Activated naive CD4-positive, alpha-beta T cell treated with anti-CD3 and anti-CD28 coated beads, Interleukin-2, amount 50 U/mL, for 24 hours (primary cell): ENCODE measurements around the gene HS2ST1.

Experiments
- H3K27ac Mint-ChIP-seq: one replicate; pipeline ENCODE4 v1.8.0; 2021; ENCODE audit warnings: mild to moderate bottlenecking, mixed read lengths
- H3K27me3 Mint-ChIP-seq: one replicate; pipeline ENCODE4 v1.8.0; 2021; ENCODE audit warnings: mixed read lengths
- H3K36me3 Mint-ChIP-seq: one replicate; pipeline ENCODE4 v1.8.0; 2021; ENCODE audit warnings: mixed read lengths
- H3K4me1 Mint-ChIP-seq: one replicate; pipeline ENCODE4 v1.8.0; 2021; ENCODE audit warnings: mixed read lengths
- H3K4me3 Mint-ChIP-seq: one replicate; pipeline ENCODE4 v1.8.0; 2021; ENCODE audit warnings: mild to moderate bottlenecking, mixed read lengths
- H3K9me3 Mint-ChIP-seq: one replicate; pipeline ENCODE4 v1.8.0; 2021; ENCODE audit warnings: mixed read lengths

Gene HS2ST1

DNA sequence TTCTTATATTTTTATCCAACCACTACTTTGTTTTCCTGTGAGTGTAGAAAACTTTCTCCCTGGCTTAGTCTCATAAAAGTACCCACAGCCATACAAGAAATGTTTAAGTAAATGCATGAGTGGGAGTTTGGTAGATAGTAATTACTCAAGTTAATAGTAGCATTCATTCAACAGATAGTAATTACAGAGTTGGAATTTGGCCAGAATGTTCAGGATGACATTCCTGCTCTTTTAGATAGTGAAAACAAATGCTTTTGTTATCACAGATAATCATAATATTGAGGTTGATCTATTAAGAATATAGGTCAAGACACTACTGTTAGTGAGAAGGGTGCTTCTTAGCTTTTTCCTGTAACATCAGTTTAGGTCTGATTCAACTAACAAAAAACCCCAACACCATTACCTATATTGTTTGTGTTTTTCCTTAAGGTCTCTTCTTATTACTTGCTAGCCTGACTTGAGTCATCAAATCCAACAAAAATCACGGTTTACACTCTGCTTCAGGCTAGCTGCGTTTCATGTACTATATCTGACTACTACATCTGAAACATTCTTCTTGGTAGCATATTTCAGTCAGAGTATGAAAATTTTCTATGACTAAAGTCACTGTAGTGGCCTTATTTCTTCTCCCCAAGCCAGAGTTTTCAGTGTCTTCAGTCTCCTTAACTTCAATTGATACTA, 163.7 kb downstream of the HS2ST1 start:
- H3K4me3 Mint-ChIP-seq = no peak overlapping the region

DNA sequence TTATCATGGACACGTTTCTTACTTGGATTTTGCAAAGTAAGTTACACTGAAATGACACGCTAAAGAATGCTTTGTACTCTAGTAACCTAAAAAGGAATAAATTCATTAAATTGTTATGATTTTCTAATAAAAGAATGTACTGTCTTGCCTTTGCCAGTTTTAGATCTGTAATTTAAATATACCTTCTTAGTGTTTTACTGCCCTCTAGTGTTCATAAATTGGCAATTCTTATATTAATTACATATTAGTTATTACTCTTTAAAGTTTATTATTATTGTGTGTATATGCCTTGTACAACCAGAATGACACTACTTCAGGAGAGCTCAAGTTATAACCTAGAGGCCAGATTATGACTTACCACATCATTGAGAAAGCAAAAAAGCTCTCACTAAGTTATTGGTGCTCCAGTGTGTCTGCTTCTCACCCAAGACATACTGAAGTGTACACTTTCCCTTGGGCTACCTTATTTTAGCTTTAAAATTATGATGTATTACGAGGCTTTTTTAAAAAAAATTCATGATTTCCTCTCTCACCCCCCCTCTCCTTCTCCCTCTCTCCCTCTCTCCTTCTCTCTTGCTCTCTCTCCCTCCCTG, 169.9 kb downstream of the HS2ST1 start:
- no peaks in the 10 kb centered on the region for H3K27me3 Mint-ChIP-seq
- no peak overlapping the region for H3K4me3 Mint-ChIP-seq
- peaks cover 4% of the 10 kb centered on the region for H3K36me3 Mint-ChIP-seq
- H3K4me1 Mint-ChIP-seq = peaks cover 9% of the 10 kb centered on the region
- H3K27ac Mint-ChIP-seq = no peak overlapping the region
- H3K9me3 Mint-ChIP-seq = no peaks in the 10 kb centered on the region

More for the DNA sequence above, 163.7 kb downstream of the HS2ST1 start:
- no peaks in the 10 kb centered on the region for H3K27me3 Mint-ChIP-seq
- H3K27ac Mint-ChIP-seq = no peak overlapping the region
- H3K9me3 Mint-ChIP-seq = no peaks in the 10 kb centered on the region
- H3K36me3 Mint-ChIP-seq = peaks cover 6% of the 10 kb centered on the region
- H3K4me1 Mint-ChIP-seq = peaks cover 5% of the 10 kb centered on the region

DNA sequence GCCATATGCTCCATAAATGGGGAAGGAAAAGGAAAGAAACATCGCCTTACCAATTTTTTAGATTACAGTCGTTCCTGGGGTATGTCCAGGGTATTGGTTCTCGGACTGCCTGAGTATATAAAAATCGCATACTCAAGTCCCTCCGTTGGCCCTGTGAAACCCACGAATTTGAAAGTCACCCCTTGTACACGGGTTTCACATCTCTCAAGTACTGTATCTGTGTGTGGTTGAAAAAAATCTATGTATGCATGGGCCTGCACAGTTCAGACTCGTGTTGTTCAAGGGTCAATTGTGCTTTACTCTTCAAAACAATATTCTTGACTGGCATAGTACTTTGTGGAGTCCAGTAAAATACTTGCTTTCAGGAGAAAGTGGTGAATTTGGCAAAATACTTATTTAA, 171.7 kb downstream of the HS2ST1 start:
- Mint-ChIP-seq H3K4me3 (no peak overlapping the region), H3K27ac (no peak overlapping the region), H3K9me3 (no peaks in the 10 kb centered on the region), H3K27me3 (no peaks in the 10 kb centered on the region), H3K4me1 (peaks cover 9% of the 10 kb centered on the region), H3K36me3 (peaks cover 4% of the 10 kb centered on the region)

DNA sequence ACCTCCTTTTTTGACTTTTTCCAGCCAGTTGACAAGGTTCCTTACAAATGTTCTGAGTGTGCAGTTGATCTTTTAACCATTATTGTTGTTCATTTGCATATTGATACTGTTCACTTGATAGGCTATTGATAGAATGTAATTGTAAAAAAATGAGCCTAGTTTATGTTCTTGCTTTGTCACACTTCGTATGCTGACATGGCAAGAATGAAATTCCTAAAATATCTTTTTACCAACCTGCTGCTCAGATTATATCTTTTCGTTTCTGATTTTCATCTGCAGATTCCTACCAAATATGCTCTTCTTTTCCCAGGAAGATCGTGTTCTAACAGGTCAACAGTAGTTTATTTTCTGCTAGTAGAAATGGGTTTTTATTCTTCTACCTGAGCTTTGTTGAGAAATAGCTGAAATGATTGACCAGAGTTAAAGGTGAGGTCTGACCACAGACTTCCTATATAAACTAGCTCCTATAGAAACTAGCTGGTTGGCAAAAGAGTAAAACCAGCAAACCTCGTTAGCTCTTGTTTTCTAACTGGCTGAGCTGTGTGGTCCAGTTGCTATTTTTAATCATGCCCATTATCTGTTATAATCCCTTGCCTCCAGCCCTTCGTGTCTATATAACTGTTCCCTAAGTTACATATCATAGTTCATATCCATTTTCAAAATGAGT, 174.8 kb downstream of the HS2ST1 start:
- Mint-ChIP-seq H3K36me3 (peaks cover 8% of the 10 kb centered on the region), H3K4me3 (no peak overlapping the region), H3K9me3 (no peaks in the 10 kb centered on the region), H3K4me1 (peaks cover 4% of the 10 kb centered on the region), H3K27me3 (no peaks in the 10 kb centered on the region), H3K27ac (no peak overlapping the region)

DNA sequence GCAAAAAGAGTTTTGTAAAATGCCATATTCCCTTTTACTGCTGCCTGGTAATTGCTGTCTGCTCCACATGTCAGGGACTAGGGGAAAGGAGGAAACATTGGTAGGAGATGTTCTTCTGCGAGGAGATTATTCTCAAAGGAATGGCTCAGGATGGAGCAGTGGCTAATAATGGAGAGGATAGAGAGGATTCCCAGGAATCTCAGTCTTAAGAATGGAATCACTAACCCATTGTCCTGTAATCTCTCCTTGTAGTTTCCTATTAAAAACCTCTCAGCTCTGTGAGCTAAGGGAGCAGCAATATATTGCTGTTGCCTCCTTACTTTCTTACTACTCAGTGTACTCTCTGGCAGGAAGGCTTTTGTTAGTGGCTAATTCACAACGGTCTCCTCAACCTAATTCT, 175.4 kb downstream of the HS2ST1 start:
- Mint-ChIP-seq H3K27me3 (no peaks in the 10 kb centered on the region), H3K27ac (no peak overlapping the region)

DNA sequence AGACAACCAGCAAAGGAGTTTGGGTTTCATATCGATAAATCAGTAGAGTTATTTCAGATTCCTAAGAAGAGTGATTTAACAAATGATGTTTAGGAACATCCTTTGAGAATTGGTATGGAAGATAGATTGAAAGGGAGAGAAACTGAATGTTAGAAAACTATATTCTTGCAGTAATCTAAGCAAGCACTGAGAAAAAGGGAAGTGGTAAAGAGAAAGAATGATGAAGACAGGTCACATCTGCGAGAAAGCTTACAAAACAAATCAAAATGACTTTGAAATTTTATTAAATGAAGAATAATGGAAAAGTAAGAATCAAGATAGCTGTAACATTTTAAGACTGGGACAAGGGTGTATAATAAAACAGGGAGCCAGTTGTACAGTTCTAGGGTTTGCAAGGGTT, 177.0 kb downstream of the HS2ST1 start:
- H3K27me3 Mint-ChIP-seq = no peaks in the 10 kb centered on the region
- no peaks in the 10 kb centered on the region for H3K9me3 Mint-ChIP-seq

More for the DNA sequence above, 175.4 kb downstream of the HS2ST1 start:
- H3K9me3 Mint-ChIP-seq = no peaks in the 10 kb centered on the region
- no peak overlapping the region for H3K4me3 Mint-ChIP-seq
- peaks cover 4% of the 10 kb centered on the region for H3K4me1 Mint-ChIP-seq
- peaks cover 8% of the 10 kb centered on the region for H3K36me3 Mint-ChIP-seq

DNA sequence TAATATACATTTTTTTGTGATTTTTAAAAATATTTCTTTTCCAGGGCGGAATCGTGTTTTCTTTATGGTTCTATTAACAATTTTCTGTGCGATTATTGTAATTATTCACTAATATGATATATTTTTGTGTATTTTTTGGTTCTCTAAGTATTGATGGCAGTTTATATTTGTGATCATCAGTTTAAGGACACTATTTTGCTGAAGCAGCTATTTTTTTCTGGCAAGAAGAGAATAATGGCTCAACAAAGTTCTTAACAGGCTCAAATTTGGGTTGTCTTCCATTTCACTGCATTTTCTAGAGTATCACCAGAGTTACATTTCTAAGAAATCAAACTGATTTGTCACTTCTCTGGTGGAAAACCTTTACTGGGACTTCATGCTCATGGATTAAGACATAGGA, 178.4 kb downstream of the HS2ST1 start:
- no peak overlapping the region for H3K27ac Mint-ChIP-seq
- H3K27me3 Mint-ChIP-seq = no peaks in the 10 kb centered on the region
- no peak overlapping the region for H3K4me3 Mint-ChIP-seq
- peaks cover 4% of the 10 kb centered on the region for H3K4me1 Mint-ChIP-seq
- no peaks in the 10 kb centered on the region for H3K9me3 Mint-ChIP-seq
- peaks cover 13% of the 10 kb centered on the region for H3K36me3 Mint-ChIP-seq

More for the DNA sequence above, 177.0 kb downstream of the HS2ST1 start:
- peaks cover 4% of the 10 kb centered on the region for H3K4me1 Mint-ChIP-seq
- H3K4me3 Mint-ChIP-seq = no peak overlapping the region
- peaks cover 8% of the 10 kb centered on the region for H3K36me3 Mint-ChIP-seq
- H3K27ac Mint-ChIP-seq = no peak overlapping the region

DNA sequence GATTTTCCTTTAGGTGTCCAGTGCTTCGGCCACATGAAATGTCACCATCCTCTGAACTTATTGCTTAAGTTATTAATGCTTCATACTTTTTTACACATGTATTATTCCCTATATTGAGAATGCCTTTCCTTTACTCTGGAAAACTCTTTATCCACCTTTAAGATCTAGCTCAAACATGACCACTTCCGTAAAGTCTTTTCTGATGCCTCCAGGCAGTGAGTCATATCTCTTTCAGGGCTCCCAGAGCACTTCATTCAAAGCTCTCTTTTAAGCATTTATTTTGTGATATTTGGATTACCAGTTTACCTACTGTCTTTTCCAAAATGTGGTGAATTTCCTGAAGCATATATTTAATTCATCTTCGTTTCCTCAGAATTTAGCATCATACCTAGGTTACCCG, 178.9 kb downstream of the HS2ST1 start:
- Mint-ChIP-seq H3K27ac (no peak overlapping the region), H3K27me3 (no peaks in the 10 kb centered on the region), H3K9me3 (no peaks in the 10 kb centered on the region), H3K4me3 (no peak overlapping the region), H3K4me1 (peaks cover 4% of the 10 kb centered on the region), H3K36me3 (peaks cover 11% of the 10 kb centered on the region)

DNA sequence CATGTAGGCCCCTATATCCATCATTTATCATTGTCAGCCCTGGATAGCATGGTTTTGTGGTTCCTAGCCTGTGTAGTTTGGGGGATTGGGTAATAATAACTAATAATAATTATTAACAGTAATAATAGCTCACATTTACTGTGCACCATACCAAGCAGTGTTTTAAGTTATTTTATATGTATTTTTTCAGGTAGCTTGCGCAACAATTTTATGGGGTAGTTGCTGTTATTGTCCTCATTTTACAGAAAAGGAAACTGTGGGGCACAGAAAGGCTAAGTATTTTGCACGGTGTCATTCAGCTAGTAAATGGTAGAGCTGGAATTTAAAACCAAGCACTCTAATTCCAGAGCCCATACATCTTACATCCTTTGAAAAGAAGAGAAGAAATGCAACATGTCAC, 179.8 kb downstream of the HS2ST1 start:
- Mint-ChIP-seq H3K27ac (no peak overlapping the region), H3K4me3 (no peak overlapping the region), H3K27me3 (no peaks in the 10 kb centered on the region), H3K9me3 (no peaks in the 10 kb centered on the region), H3K4me1 (peaks cover under 1% of the 10 kb centered on the region), H3K36me3 (peaks cover 10% of the 10 kb centered on the region)

DNA sequence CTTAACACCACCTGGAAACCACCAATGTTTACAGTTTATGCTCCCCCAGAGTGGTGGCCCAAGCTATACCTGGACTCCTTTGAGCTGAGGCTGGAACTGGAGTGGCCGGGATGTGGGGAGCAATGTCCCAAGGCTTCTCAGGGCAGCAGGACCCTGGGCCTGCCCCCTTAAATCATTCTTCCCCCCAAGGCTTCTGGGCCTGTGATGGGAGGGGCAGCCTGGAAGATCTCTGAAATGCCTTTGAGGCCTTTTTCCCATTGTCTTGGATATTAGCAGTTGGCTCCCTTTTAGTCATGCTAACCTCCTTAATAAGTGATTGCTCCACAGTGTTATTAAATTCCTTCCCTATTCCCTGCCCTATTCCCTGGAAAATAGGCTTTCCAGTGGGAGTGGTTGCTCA, 185.8 kb downstream of the HS2ST1 start:
- no peaks in the 10 kb centered on the region for H3K9me3 Mint-ChIP-seq
- no peaks in the 10 kb centered on the region for H3K4me1 Mint-ChIP-seq
- no peaks in the 10 kb centered on the region for H3K27me3 Mint-ChIP-seq
- no peak overlapping the region for H3K4me3 Mint-ChIP-seq
- H3K36me3 Mint-ChIP-seq = peaks cover 24% of the 10 kb centered on the region
- H3K27ac Mint-ChIP-seq = no peak overlapping the region

DNA sequence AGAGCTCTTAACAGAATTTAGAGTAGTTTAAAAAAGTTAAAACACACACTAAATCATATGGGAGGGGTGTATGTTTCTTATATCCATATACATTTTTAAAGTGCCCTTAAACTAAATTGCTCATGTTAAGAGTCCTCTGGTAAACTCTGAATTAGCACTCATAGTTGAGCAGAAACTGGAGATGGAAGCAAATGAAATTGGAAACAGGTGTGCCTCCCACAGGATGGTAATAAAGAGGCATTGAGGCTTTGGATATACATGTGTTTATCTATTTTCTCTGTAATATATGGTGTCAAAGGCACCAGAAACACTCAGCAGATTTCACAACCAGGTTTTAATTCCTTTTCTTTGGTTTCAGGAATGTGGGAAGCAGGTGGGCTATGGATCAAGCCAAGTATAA, 188.6 kb downstream of the HS2ST1 start:
- Mint-ChIP-seq H3K27ac (no peak overlapping the region), H3K27me3 (no peaks in the 10 kb centered on the region), H3K36me3 (peaks cover 19% of the 10 kb centered on the region), H3K4me1 (no peaks in the 10 kb centered on the region), H3K9me3 (no peaks in the 10 kb centered on the region), H3K4me3 (no peak overlapping the region)

DNA sequence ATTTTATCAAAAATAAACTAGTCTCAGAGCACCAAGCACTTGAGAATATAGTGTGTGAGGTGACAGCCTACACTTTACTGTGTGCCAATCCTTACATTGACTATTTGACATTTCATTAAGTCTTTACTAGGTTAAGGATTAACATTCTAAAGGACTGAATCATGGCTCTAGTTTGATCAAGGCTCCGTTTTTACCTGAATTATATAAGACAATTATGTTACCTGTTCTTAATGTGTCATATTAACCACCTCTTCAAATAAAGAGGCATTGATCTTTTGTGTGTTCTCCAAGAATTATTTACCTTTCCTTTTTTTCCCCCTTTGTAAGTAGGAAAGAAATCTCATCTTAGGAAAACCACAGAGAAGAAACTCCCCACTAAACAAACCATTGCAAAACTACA, 189.7 kb downstream of the HS2ST1 start:
- H3K4me1 Mint-ChIP-seq = no peaks in the 10 kb centered on the region
- no peak overlapping the region for H3K4me3 Mint-ChIP-seq
- H3K27me3 Mint-ChIP-seq = no peaks in the 10 kb centered on the region
- no peak overlapping the region for H3K27ac Mint-ChIP-seq
- H3K9me3 Mint-ChIP-seq = no peaks in the 10 kb centered on the region
- peaks cover 18% of the 10 kb centered on the region for H3K36me3 Mint-ChIP-seq

DNA sequence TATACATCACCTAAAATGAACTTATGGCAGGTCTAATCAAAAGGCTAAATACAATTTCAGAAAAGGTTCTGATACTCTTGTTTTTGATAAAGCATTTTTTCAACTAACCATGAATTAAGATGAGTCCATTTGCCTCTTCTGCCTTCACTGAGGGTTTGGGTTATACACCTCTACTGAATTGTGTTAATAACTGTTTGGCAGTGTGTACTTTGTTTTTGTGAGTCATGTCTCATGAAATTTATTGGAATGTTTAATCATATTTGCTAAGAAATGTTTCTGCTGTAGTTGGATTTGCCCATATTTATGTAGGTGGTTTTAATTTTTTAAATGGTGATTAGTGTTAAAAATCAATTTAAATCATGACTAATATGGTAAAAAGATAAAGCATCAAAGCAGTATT, 190.5 kb downstream of the HS2ST1 start:
- H3K27ac Mint-ChIP-seq = no peak overlapping the region
- H3K4me3 Mint-ChIP-seq = no peak overlapping the region
- H3K9me3 Mint-ChIP-seq = no peaks in the 10 kb centered on the region
- H3K4me1 Mint-ChIP-seq = no peaks in the 10 kb centered on the region
- no peaks in the 10 kb centered on the region for H3K27me3 Mint-ChIP-seq
- H3K36me3 Mint-ChIP-seq = peaks cover 15% of the 10 kb centered on the region

DNA sequence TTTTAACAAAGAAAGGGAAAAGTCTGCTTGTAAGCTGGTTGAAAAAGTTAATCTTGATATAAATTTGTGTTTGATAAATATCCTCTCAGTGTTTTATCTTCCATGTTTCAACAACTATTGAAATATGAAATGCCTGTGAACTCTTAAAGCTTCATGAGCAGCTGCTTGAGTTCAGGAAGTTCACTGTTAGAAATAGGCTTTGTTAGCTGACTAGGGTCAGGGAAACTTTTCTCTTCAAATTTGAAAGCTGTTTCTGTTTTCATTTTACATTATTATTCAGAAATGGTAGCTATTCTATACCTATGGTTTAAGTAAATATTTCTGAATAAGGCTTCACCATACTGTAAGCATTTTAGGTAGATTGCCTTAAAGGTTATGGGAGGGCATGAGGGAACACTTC, 191.7 kb downstream of the HS2ST1 start:
- no peaks in the 10 kb centered on the region for H3K9me3 Mint-ChIP-seq
- H3K27ac Mint-ChIP-seq = no peak overlapping the region
- H3K36me3 Mint-ChIP-seq = peaks cover 12% of the 10 kb centered on the region
- no peak overlapping the region for H3K4me3 Mint-ChIP-seq
- H3K4me1 Mint-ChIP-seq = no peaks in the 10 kb centered on the region
- H3K27me3 Mint-ChIP-seq = no peaks in the 10 kb centered on the region

DNA sequence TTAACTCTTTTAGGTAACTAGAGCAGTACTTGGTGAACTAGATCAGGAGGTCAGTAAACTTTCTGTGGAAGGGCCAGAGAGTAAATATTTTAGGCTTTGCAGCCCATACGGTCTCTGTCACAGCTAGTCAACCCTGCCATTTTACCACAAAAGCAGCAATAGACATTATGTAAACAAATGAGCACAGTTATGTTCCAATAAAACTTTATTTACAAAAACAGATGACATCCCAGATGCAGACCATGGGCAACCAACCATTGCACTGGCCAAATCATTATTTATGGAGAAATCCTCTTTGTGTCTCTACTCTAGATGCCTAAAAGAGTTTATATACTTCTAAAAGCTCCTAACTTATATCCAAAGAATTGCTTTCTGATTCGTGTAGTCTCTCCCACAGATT, 192.4 kb downstream of the HS2ST1 start:
- H3K4me3 Mint-ChIP-seq = no peak overlapping the region
- H3K9me3 Mint-ChIP-seq = no peaks in the 10 kb centered on the region
- no peaks in the 10 kb centered on the region for H3K4me1 Mint-ChIP-seq
- H3K27ac Mint-ChIP-seq = no peak overlapping the region
- H3K36me3 Mint-ChIP-seq = peaks cover 6% of the 10 kb centered on the region
- no peaks in the 10 kb centered on the region for H3K27me3 Mint-ChIP-seq

DNA sequence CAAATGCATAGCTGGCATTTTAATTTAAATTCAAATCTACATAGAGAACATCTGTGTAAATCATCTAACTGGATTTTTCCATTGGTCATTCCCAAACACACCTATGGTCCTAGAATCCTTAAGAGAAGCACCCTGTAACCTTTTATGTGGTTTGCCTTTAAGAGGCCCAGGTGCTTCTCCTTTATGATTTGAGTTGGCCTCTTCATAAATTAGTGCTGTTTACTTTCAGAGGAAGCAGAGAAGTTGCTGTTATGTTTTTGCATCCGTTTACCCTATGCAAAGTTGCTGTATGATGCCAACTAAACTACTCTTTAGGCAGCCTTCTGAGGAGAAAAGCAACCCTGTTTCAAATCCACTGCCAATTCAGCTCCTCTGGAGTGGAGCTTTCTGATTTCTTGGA, 193.8 kb downstream of the HS2ST1 start:
- Mint-ChIP-seq H3K4me1 (no peaks in the 10 kb centered on the region), H3K27me3 (no peaks in the 10 kb centered on the region), H3K27ac (no peak overlapping the region), H3K4me3 (no peak overlapping the region), H3K36me3 (peaks cover 6% of the 10 kb centered on the region), H3K9me3 (no peaks in the 10 kb centered on the region)
